Measurements from ENCODE around the gene TUBB.
A peak's percentile ranks its signal among the peaks of the same experiment; 100 is the strongest.
"Not testable (repeated sequence)": the region's sequence is repeated elsewhere in the genome, so short reads cannot be mapped to it uniquely, and the experiment has no call there.

Gene TUBB

GRCh38 chr6:30761791-30762429 is 41.8 kb downstream of the TUBB start:
- peak; percentile 30 to 35 for ATAC-seq

- ATAC-seq, result no peak
Measured at GRCh38 chr6:30763155-30763617, 43.0 kb downstream of the TUBB start.

GRCh38 chr6:30763618-30764489 is 43.7 kb downstream of the TUBB start:
- ATAC-seq, result no peak

- ATAC-seq, result not testable (repeated sequence)
Measured at GRCh38 chr6:30764490-30765043, 44.4 kb downstream of the TUBB start.

- ATAC-seq, result not testable (repeated sequence)
Measured at GRCh38 chr6:30765495-30765894, 45.3 kb downstream of the TUBB start.

- no peak for ATAC-seq
Measured at GRCh38 chr6:30766461-30767157, 46.5 kb downstream of the TUBB start.

GRCh38 chr6:30767158-30767943 is 47.2 kb downstream of the TUBB start:
- no peak for ATAC-seq

GRCh38 chr6:30767944-30768301 is 47.8 kb downstream of the TUBB start:
- no peak for ATAC-seq

- peak; percentile 24 to 39 for ATAC-seq
Measured at GRCh38 chr6:30768634-30769087, 48.5 kb downstream of the TUBB start.

- peak; percentile 75 to 86 for ATAC-seq
Measured at GRCh38 chr6:30769088-30769852, 49.1 kb downstream of the TUBB start.

GRCh38 chr6:30769853-30770524 is 49.8 kb downstream of the TUBB start:
- peak; percentile 57 to 70 for ATAC-seq

GRCh38 chr6:30770592-30770991 is 50.4 kb downstream of the TUBB start:
- no peak for ATAC-seq

GRCh38 chr6:30774701-30775100 is 54.5 kb downstream of the TUBB start:
- no peak for ATAC-seq

Data from activated CD4-positive, CD25-positive, alpha-beta regulatory T cell treated with anti-CD3 and anti-CD28 coated beads, Interleukin-2, amount 50 U/mL, for 24 hours (primary cell).